ENCODE measurements around the gene FBXO28. TPM values are rescaled to one million over a fixed set of nuclear protein-coding genes. Genes with fewer than 3 reads are reported as not detected.

The FBXO28 gene
- total and polyA plus RNA-seq, 8 donors = 4.6 to 44.2 (median 9.6) TPM

DNA sequence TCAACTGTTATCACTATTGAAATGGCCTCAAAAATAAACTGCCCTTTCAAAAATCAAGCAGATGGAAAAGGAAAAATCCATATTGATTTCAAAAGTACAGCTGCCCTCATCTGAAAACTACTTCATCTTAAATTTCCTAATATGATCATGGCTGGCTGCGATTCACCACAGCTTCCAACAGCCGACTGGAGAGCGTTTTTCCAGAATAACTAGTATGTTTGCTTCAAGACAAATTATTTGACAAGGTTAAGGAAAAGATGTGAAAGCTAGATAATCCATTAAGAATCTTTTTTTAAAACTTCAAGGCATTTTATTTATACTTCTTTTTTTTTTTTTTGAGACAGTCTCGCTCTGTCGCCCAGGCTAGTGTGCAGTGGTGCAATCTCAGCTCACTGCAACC is 65.0 kb downstream of the FBXO28 start:
- H3K9me3 ChIP-seq = no peaks in the 10 kb centered on the region
- 74 to 86% (median 81%) methylated on average over 5 of the region's 5 CpGs for WGBS, 5 donors
- no peak for TF ChIP-seq POLR2A (IDR thresholded peaks at IDR 0.05)
- no peak for TF ChIP-seq POLR2AphosphoS5 (IDR thresholded peaks at IDR 0.05)
- TF ChIP-seq EP300 (IDR thresholded peaks at IDR 0.05) = no peak
- TF ChIP-seq, protein P1, sequence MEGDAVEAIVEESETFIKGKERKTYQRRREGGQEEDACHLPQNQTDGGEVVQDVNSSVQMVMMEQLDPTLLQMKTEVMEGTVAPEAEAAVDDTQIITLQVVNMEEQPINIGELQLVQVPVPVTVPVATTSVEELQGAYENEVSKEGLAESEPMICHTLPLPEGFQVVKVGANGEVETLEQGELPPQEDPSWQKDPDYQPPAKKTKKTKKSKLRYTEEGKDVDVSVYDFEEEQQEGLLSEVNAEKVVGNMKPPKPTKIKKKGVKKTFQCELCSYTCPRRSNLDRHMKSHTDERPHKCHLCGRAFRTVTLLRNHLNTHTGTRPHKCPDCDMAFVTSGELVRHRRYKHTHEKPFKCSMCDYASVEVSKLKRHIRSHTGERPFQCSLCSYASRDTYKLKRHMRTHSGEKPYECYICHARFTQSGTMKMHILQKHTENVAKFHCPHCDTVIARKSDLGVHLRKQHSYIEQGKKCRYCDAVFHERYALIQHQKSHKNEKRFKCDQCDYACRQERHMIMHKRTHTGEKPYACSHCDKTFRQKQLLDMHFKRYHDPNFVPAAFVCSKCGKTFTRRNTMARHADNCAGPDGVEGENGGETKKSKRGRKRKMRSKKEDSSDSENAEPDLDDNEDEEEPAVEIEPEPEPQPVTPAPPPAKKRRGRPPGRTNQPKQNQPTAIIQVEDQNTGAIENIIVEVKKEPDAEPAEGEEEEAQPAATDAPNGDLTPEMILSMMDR (IDR thresholded peaks at IDR 0.05) = no peak
- H3K27ac ChIP-seq = no peak overlapping the region
- intact Hi-C loops (cut with DNase I; ENCODE audit: low total_unique reads) = no loop called here
- H3K4me3 ChIP-seq = no peak overlapping the region
- DNase-seq = no peak
- H3K4me1 ChIP-seq = peaks cover 5 to 22% (median 16%) of the 10 kb centered on the region in 4 donors
- H3K36me3 ChIP-seq = no peaks in the 10 kb centered on the region
- H3K27me3 ChIP-seq = no peaks in the 10 kb centered on the region

DNA sequence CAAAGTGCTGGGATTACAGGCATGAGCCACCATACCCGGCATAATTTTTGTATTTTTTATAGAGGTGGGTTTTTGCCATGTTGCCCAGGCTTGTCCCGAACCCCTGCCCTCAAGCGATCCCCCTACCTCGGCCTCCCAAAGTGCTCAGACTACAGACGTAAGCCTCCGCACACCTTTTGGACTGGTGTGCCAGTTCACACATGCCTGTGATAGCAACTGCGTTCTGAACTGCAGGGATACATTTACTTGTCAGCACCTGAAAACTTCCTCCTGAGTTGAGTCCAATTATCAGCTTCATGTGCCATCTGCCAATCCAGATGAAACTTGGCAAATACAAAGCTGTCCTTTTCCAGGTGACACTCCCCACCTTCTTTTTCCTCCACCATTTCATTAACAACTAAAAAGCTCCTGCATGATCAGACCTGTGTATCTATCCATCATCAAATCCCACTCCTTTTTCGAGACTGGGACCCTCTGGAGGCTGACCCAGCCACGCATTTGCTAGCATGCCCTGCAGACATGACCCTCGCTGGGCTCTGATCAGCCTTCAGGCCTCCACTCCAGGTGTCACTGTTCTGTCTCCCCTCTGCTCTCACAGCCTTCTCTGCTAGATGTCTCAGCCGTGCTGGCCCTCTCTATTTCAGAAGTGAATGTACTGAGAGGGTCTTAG is 67.0 kb downstream of the FBXO28 start:
- no peaks in the 10 kb centered on the region for H3K36me3 ChIP-seq
- no peaks in the 10 kb centered on the region for H3K9me3 ChIP-seq
- H3K4me3 ChIP-seq = no peak overlapping the region
- TF ChIP-seq EP300 (IDR thresholded peaks at IDR 0.05) = no peak
- no peak for TF ChIP-seq POLR2A (IDR thresholded peaks at IDR 0.05)
- no peak for TF ChIP-seq POLR2AphosphoS5 (IDR thresholded peaks at IDR 0.05)
- TF ChIP-seq, protein P1 (IDR thresholded peaks at IDR 0.05) = no peak
- H3K27me3 ChIP-seq = no peaks in the 10 kb centered on the region
- H3K4me1 ChIP-seq = peaks cover 24 to 38% (median 33%) of the 10 kb centered on the region in 4 donors
- H3K27ac ChIP-seq = no peak overlapping the region
- intact Hi-C loops (cut with DNase I; ENCODE audit: low total_unique reads) = no loop called here
- no peak for DNase-seq
- 93 to 98% (median 97%) methylated on average over 11 of the region's 11 CpGs for WGBS, 5 donors

DNA sequence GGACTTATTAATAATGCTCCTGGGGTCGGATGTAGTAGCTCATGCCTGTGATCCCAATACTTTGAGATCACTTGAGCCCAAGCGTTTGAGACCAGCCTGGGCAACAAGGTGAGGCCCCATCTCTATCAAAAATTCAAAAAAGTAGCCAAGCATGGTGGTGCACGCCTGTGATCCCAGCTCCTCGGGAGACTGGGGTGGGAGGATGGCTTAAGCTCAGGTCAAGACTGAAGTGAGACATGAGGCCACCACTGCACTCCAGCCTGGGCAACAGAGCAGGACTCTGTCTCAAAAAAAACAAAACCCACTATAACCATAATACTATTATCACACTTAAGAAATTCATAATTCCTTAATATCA is 67.5 kb downstream of the FBXO28 start:
- Histone ChIP-seq H3K36me3 (no peaks in the 10 kb centered on the region), H3K4me3 (no peak overlapping the region), H3K27ac (peak overlapping the region in 2 of 5 donors; percentile 97 to 98), H3K4me1 (peaks cover 30 to 43% (median 37%) of the 10 kb centered on the region in 4 donors), H3K27me3 (no peaks in the 10 kb centered on the region), H3K9me3 (no peaks in the 10 kb centered on the region)
- TF ChIP-seq, protein P1 (IDR thresholded peaks at IDR 0.05) = no peak
- TF ChIP-seq POLR2A (IDR thresholded peaks at IDR 0.05) = no peak
- TF ChIP-seq EP300 (IDR thresholded peaks at IDR 0.05) = no peak
- TF ChIP-seq POLR2AphosphoS5 (IDR thresholded peaks at IDR 0.05) = no peak
- 87 to 97% (median 94%) methylated on average over 4 of the region's 4 CpGs for WGBS, 5 donors
- intact Hi-C loops (cut with DNase I; ENCODE audit: low total_unique reads) = no loop called here
- no peak for DNase-seq

DNA sequence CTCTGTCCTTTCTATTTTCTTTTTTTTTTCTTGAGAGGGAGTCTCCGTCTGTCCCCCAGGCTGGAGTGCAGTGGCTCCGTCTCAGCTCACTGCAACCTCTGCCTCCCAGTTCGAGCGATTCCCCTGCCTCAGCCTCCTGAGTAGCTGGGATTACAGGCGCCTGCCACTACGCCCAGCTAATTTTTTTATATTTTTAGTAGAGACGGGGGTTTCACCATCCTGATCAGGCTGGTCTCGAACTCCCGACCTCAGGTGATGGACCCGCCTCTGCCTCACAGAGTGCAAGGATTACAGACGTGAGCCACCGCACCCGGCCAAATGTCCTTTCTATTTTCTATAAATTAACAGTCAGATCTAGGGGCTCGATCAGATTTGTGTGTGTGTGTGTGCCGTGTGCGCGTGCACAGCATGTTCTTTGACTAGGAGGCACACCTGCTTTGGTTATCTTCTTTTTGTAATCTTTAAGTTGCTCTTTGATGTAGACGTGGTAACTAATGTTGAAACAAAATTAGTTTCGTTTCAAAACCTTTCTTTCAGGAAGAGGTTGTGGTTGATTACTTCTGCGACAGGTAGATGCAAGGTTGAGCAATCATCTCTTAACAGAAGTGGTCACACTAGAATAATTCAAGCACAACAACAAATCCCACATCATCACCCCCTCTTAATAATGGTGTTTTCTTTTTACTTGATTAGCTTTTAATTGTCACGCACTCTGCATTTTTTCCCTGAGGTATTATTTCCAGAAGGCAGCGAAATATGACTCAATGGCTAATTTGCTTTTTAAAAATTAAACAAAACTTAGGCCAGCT is 68.3 kb downstream of the FBXO28 start:
- intact Hi-C loops (cut with DNase I; ENCODE audit: low total_unique reads) = no loop called here
- WGBS, 5 donors = 24 to 49% (median 34%) methylated on average over 22 of the region's 22 CpGs
- peaks cover 31 to 48% (median 43%) of the 10 kb centered on the region in 4 donors for H3K4me1 ChIP-seq
- peak overlapping the region; percentile 68 to 99 (median 88) for H3K4me3 ChIP-seq
- H3K27me3 ChIP-seq = no peaks in the 10 kb centered on the region
- no peaks in the 10 kb centered on the region for H3K36me3 ChIP-seq
- TF ChIP-seq POLR2AphosphoS5 (IDR thresholded peaks at IDR 0.05) (peak in 2 of 3 donors; percentile 20 to 54), EP300 (IDR thresholded peaks at IDR 0.05) (no peak)
- TF ChIP-seq, protein P1 (IDR thresholded peaks at IDR 0.05) = no peak
- H3K9me3 ChIP-seq = no peaks in the 10 kb centered on the region
- peak overlapping the region; percentile 92 to 98 (median 97) for H3K27ac ChIP-seq
- peak; percentile 35 to 73 for DNase-seq

Measured in stomach (tissue), 9 donors.